Rectal smooth muscle tissue (tissue), 1 donor: ENCODE data around the gene SMIM41.

Experiments used
- H3K27ac ChIP-seq: one replicate; pipeline ENCODE4 v1.7.0; 2013; ENCODE audit warnings: low read depth, low read length, inconsistent platforms
- H3K27me3 ChIP-seq: one replicate; pipeline ENCODE4 v1.7.0; 2013; ENCODE audit warnings: low read length; ENCODE audit not compliant: control insufficient read depth, insufficient read depth
- H3K36me3 ChIP-seq: one replicate; pipeline ENCODE4 v1.7.0; 2013; ENCODE audit warnings: low read length; ENCODE audit not compliant: control insufficient read depth, insufficient read depth
- H3K4me1 ChIP-seq: one replicate; pipeline ENCODE4 v1.7.0; 2013; ENCODE audit warnings: low read length; ENCODE audit not compliant: control insufficient read depth, insufficient read depth
- H3K4me3 ChIP-seq: one replicate; pipeline ENCODE4 v1.7.0; 2013; ENCODE audit warnings: low read length
- H3K9ac ChIP-seq: one replicate; pipeline ENCODE4 v1.7.0; 2013; ENCODE audit warnings: low read length

The SMIM41 gene

GRCh38 chr12:52061470-52062166 lies 17.9 kb upstream of the SMIM41 start:
- Histone ChIP-seq H3K9ac (no peak overlapping the region), H3K4me1 (no peaks in the 10 kb centered on the region), H3K27ac (peak overlapping the region; percentile 73)

GRCh38 chr12:52062167-52063081 lies 17.1 kb upstream of the SMIM41 start:
- Histone ChIP-seq H3K4me1 (no peaks in the 10 kb centered on the region), H3K27me3 (no peaks in the 10 kb centered on the region)

More at GRCh38 chr12:52061470-52062166, 17.9 kb upstream of the SMIM41 start:
- Histone ChIP-seq H3K4me3 (no peak overlapping the region), H3K27me3 (no peaks in the 10 kb centered on the region), H3K36me3 (peaks cover 9% of the 10 kb centered on the region)

GRCh38 chr12:52063082-52063924 lies 16.2 kb upstream of the SMIM41 start:
- Histone ChIP-seq H3K4me3 (no peak overlapping the region), H3K9ac (no peak overlapping the region), H3K27me3 (no peaks in the 10 kb centered on the region), H3K27ac (peak overlapping the region; percentile 27), H3K4me1 (no peaks in the 10 kb centered on the region), H3K36me3 (peaks cover 3% of the 10 kb centered on the region)

More at GRCh38 chr12:52062167-52063081, 17.1 kb upstream of the SMIM41 start:
- Histone ChIP-seq H3K4me3 (no peak overlapping the region), H3K27ac (peak overlapping the region; percentile 73), H3K36me3 (peaks cover 3% of the 10 kb centered on the region), H3K9ac (no peak overlapping the region)

GRCh38 chr12:52063981-52064649 lies 15.4 kb upstream of the SMIM41 start:
- Histone ChIP-seq H3K27ac (peak overlapping the region; percentile 27), H3K9ac (no peak overlapping the region)

GRCh38 chr12:52066346-52067080 lies 13.0 kb upstream of the SMIM41 start:
- peaks cover 9% of the 10 kb centered on the region for H3K4me1 ChIP-seq
- H3K9ac ChIP-seq: no peak overlapping the region
- no peaks in the 10 kb centered on the region for H3K36me3 ChIP-seq
- no peak overlapping the region for H3K27ac ChIP-seq
- H3K4me3 ChIP-seq: no peak overlapping the region
- H3K27me3 ChIP-seq: no peaks in the 10 kb centered on the region

More at GRCh38 chr12:52063981-52064649, 15.4 kb upstream of the SMIM41 start:
- H3K4me3 ChIP-seq: no peak overlapping the region
- H3K4me1 ChIP-seq: peaks cover 2% of the 10 kb centered on the region
- no peaks in the 10 kb centered on the region for H3K27me3 ChIP-seq
- no peaks in the 10 kb centered on the region for H3K36me3 ChIP-seq

GRCh38 chr12:52067081-52067374 lies 12.5 kb upstream of the SMIM41 start:
- no peak overlapping the region for H3K4me3 ChIP-seq
- H3K4me1 ChIP-seq: peaks cover 9% of the 10 kb centered on the region
- no peaks in the 10 kb centered on the region for H3K36me3 ChIP-seq
- no peak overlapping the region for H3K9ac ChIP-seq
- H3K27me3 ChIP-seq: no peaks in the 10 kb centered on the region
- no peak overlapping the region for H3K27ac ChIP-seq

- Histone ChIP-seq H3K9ac (peak within 1 kb of the TSS; percentile 68), H3K27ac (peak within 1 kb of the TSS; percentile 88), H3K4me3 (peak within 1 kb of the TSS; percentile 94), H3K4me1 (peaks cover 9% of the 10 kb centered on the region), H3K36me3 (peaks cover 11% of the 10 kb centered on the region), H3K27me3 (no peaks in the 10 kb centered on the region)
These were observed 9.9 kb upstream of the SMIM41 start, which contains the start of gene ATG101 for GRCh38 chr12:52069327-52070184. ATG101 (plus strand) TSS chr12:52069978; CDS start chr12:52073651, 3,673 bp downstream.

GRCh38 chr12:52070185-52070925 lies 9.1 kb upstream of the SMIM41 start:
- Histone ChIP-seq H3K27ac (peak overlapping the region; percentile 88), H3K36me3 (peaks cover 15% of the 10 kb centered on the region), H3K4me3 (peak overlapping the region; percentile 94), H3K4me1 (peaks cover 9% of the 10 kb centered on the region), H3K27me3 (no peaks in the 10 kb centered on the region), H3K9ac (peak overlapping the region; percentile 68)

- H3K36me3 ChIP-seq: peaks cover 38% of the 10 kb centered on the region
- no peak overlapping the region for H3K4me3 ChIP-seq
- no peak overlapping the region for H3K9ac ChIP-seq
- no peaks in the 10 kb centered on the region for H3K27me3 ChIP-seq
- no peak overlapping the region for H3K27ac ChIP-seq
- peaks cover 9% of the 10 kb centered on the region for H3K4me1 ChIP-seq
These were observed 5.7 kb upstream of the SMIM41 start for GRCh38 chr12:52073531-52074381.
